ENCODE data around the gene BCAR1. TPM values are rescaled to one million over a fixed set of nuclear protein-coding genes. Genes with fewer than 3 reads are reported as not detected.

Gene BCAR1
- total and polyA plus RNA-seq, 2 of the 13 experiments (the other 11 are each of a cell fraction or from before 2014, with no cell fraction given), result 48.1 to 51.7 TPM

DNA sequence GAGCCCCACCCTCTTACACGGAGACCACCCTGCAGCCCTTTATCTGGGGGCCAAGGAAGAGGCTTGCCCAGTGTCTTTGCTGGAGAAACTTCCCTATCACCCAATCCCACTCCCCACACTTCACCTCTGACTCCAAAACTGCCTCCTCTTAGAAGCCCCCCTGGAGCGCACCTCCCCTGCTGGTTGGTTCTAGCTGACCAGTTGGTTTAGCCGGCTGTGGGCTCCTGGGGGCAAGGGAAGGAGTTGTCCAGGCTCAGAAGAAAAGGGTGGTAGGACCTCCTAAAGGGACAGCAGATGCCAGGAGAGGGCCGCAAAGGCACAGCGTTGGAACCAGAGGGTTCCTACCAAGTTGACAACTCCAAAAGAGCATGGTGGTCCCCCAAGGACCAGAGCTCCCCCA is 2.0 kb downstream of the BCAR1 start:
- no peak for DNase-seq (ENCODE audit: low spot score)

More for the DNA sequence above, 2.0 kb downstream of the BCAR1 start:
- peaks cover 0 to 7% of the 10 kb centered on the region in 2 experiments; a peak in 1 of 5 replicates for H3K36me3 ChIP-seq (replicated peaks in 1 of 2; ENCODE audit: control insufficient read depth in 1 of 2, insufficient read depth in 2 of 2, low read length in 2 of 2)
- ChIA-PET CTCF (ENCODE audit: low intra/inter-chr PET ratio, low total read pairs) (no interaction called here), POLR2A (interaction anchor here (1.0 to 14.7 kb wide), 7 partner anchors 11 to 59 kb away, joined by 3 to 312 read pairs (median 15); no protein-coding TSS in a partner anchor)
- H3K27ac ChIP-seq (ENCODE audit: extremely low read length, insufficient read depth, low read length), result peak overlapping the region; percentile 97
- H3K27me3 ChIP-seq (ENCODE audit: control insufficient read depth in 1 of 2, insufficient read depth in 2 of 2, low read length in 2 of 2), result no peaks in the 10 kb centered on the region; a peak in 1 of 5 replicates
- H3K4me1 ChIP-seq (ENCODE audit: insufficient read depth, low read length), result peaks cover 83% of the 10 kb centered on the region
- H2AFZ ChIP-seq (ENCODE audit: low read length), result no peak overlapping the region
- no peaks in the 10 kb centered on the region for H3K9me3 ChIP-seq (ENCODE audit: low read length)
- ATAC-seq, result no peak
- H3K4me2 ChIP-seq (ENCODE audit: low read depth, low read length), result peak overlapping the region; percentile 84
- WGBS (ENCODE audit: low lambda C conversion rate), result 59% methylated on average over 5 of the region's 5 CpGs
- peak overlapping the region; percentile 99 for H3K9ac ChIP-seq (ENCODE audit: insufficient read depth, low read depth, low read length)
- H4K20me1 ChIP-seq (ENCODE audit: insufficient read depth, low read length), result peaks cover 37% of the 10 kb centered on the region
- H3K79me2 ChIP-seq (ENCODE audit: insufficient read depth, low read length), result peaks cover 87% of the 10 kb centered on the region
- intact Hi-C loops (cut with micrococcal nuclease; ENCODE audit: unreplicated experiment) (loop anchor here (5.0 kb wide), 1 partner anchor 252 kb away; the partner anchor contains the start of gene ZNRF1), in situ Hi-C loops (cut with HindIII; ENCODE audit: extremely low pct_ligation_motif_present, low pct_unique_long_range_greater_than_20kb) (no loop called here)
- FAIRE-seq, result no peak
- TF ChIP-seq SMC3 (IDR thresholded peaks at IDR 0.05; ENCODE audit: low read length) (no peak), ZNF556 (CRISPR knock-in tag; IDR thresholded peaks at IDR 0.05; ENCODE audit: borderline replicate concordance) (peak; percentile 17; the same call in 1 of the 2 replicates), MTA1 (CRISPR knock-in tag; IDR thresholded peaks at IDR 0.05; ENCODE audit: borderline replicate concordance) (0 out of 2 replicates have a peak, but pooled peaks have one; percentile 17), ZBTB4 (CRISPR knock-in tag; IDR thresholded peaks at IDR 0.05; ENCODE audit: borderline replicate concordance) (0 out of 2 replicates have a peak, but pooled peaks have one; percentile 43), POLR2A (IDR thresholded peaks at IDR 0.05; ENCODE audit: insufficient read depth in 1 of 2, low read depth in 2 of 2, low read length in 2 of 2) (peak in 1 of 2 experiments; percentile 62; a peak in 2 of 4 replicates), ZNF225 (CRISPR knock-in tag; IDR thresholded peaks at IDR 0.05) (0 out of 2 replicates have a peak, but pooled peaks have one; percentile 32), NFE2L1 (CRISPR knock-in tag; IDR thresholded peaks at IDR 0.05; ENCODE audit: borderline replicate concordance) (0 out of 2 replicates have a peak, but pooled peaks have one; percentile 23), ZNF547 (CRISPR knock-in tag; IDR thresholded peaks at IDR 0.05) (no peak), ZBTB34 (CRISPR knock-in tag; IDR thresholded peaks at IDR 0.05) (0 out of 2 replicates have a peak, but pooled peaks have one; percentile 16), ZNF567 (CRISPR knock-in tag; IDR thresholded peaks at IDR 0.05; ENCODE audit: borderline replicate concordance) (0 out of 2 replicates have a peak, but pooled peaks have one; percentile 57), ZNF350 (CRISPR knock-in tag; IDR thresholded peaks at IDR 0.05; ENCODE audit: borderline replicate concordance, low read depth) (0 out of 2 replicates have a peak, but pooled peaks have one; percentile 12), HNRNPH1 (optimal IDR thresholded peaks at IDR 0.05; ENCODE audit: low read depth, low read length) (peak; percentile 39), KAT7 (CRISPR knock-in tag; IDR thresholded peaks at IDR 0.05; ENCODE audit: borderline replicate concordance) (no peak)
- H3K4me3 ChIP-seq (replicated peaks in 1 of 3; ENCODE audit: insufficient read depth in 1 of 3, low read depth in 2 of 3, low read length in 3 of 3), result peak overlapping the region; percentile 76 to 87 (median 86)
- no TSS peak for BruUV-seq (replicated peaks)

All from HepG2 (cell line).